Measurements from ENCODE around the gene XPO6.

XPO6 gene

DNA sequence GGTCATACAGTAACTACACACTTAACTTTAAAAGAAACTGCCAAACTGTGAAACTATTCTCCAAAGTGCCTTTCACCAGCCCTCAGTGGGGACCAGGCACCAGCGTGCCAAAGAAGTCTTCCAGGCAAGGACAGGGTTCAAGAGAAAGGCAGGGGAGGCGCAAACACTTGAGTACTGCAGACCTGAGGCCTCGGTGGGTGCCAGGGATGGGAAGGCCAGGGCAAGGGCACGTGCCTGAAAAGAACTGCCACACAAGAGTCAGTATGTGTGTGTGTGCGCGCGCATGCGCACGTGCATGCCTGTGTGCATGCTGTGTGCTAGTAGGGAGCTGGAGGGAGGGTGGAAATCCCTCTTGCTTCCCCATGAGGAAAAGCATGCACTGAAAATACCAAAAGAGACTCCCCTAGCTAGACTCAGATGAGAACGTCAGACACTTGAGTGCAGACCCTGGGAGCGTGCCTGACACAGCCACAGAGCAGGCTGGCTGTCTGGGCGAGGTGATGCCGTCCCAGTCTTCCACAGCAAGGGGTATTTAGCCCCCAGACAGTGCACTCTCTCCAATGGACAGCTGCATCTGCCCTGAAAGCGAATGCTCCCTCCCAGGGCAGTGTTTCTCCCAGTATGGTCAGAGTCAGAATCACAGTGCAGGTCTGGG is 108.1 kb downstream of the XPO6 start:
- no peak for DNase-seq (ENCODE audit: low read depth)
- H3K4me3 ChIP-seq (ENCODE audit: low read depth, low read length): no peak overlapping the region
- TF ChIP-seq CTCF (IDR thresholded peaks at IDR 0.05; ENCODE audit: insufficient read depth, low read depth, low read length, missing control alignments): no peak

- no peak for DNase-seq (ENCODE audit: low read depth)
- TF ChIP-seq CTCF (IDR thresholded peaks at IDR 0.05; ENCODE audit: insufficient read depth, low read depth, low read length, missing control alignments): no peak
- no peak overlapping the region for H3K4me3 ChIP-seq (ENCODE audit: low read depth, low read length)
These were observed 110.3 kb downstream of the XPO6 start for GRCh38 chr16:28101533-28101890.

DNA sequence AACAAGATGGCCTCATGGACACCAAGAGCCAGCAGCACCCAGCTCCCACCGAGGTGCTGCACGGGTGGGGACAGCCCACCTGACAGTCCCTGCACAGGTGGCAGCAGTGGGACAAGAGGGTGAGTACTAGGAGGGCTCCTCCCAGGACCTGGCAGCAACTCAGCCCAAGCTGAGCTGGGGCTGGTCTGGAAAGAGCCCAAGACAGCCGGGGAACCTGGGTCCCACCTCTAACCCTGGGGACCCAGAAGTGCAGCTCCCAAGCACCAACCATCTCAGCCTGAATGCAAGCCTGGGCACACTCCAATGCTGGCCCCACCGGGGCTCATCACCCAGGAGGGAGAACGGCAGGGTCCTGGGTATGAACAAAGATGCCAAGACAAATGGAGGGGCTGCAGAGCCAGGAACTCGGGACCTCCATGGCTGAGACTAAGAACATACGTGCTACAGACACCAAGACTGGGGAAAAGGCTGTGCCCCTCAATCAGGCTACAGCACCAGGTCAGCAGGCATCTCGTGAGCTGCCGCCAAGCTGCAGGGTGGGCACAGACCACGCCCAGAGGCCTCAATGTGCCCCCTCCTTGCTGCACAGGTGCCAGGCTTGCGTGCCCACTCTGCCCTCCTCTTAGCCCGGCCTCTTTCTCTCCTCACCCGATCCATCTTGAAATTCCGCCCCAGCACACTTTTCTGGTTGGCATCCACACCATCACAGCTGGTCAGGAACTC is 110.8 kb downstream of the XPO6 start:
- no peak for DNase-seq (ENCODE audit: low read depth)
- no peak for TF ChIP-seq CTCF (IDR thresholded peaks at IDR 0.05; ENCODE audit: insufficient read depth, low read depth, low read length, missing control alignments)
- no peak overlapping the region for H3K4me3 ChIP-seq (ENCODE audit: low read depth, low read length)

- H3K4me3 ChIP-seq (ENCODE audit: low read depth, low read length): no peak overlapping the region
- no peak for TF ChIP-seq CTCF (IDR thresholded peaks at IDR 0.05; ENCODE audit: insufficient read depth, low read depth, low read length, missing control alignments)
- no peak for DNase-seq (ENCODE audit: low read depth)
These were observed 112.5 kb downstream of the XPO6 start for GRCh38 chr16:28098959-28099945.

- DNase-seq (ENCODE audit: low read depth): no peak
- H3K4me3 ChIP-seq (ENCODE audit: low read depth, low read length): no peak overlapping the region
- no peak for TF ChIP-seq CTCF (IDR thresholded peaks at IDR 0.05; ENCODE audit: insufficient read depth, low read depth, low read length, missing control alignments)
These were observed 113.4 kb downstream of the XPO6 start for GRCh38 chr16:28098171-28098958.

Measured in GM12865 (cell line).